HG02981 (cell line): ENCODE results near the gene SLC35F4.
A peak's percentile ranks its signal among the peaks of the same experiment; 100 is the strongest.

Source experiments
- ATAC-seq: cut with Tn5 transposase; IDR thresholded peaks from one replicate; pipeline ENCODE4 v1.9.1; 2021; ENCODE audit warnings: mild to moderate bottlenecking, moderate library complexity; ENCODE audit not compliant: unreplicated experiment

Gene SLC35F4

GRCh38 chr14:57549765-57550420 is 316.0 kb downstream of the SLC35F4 start:
- peak; percentile 58 for ATAC-seq

GRCh38 chr14:57549016-57549564 is 316.8 kb downstream of the SLC35F4 start:
- no peak for ATAC-seq

GRCh38 chr14:57547131-57547530 is 318.8 kb downstream of the SLC35F4 start:
- no peak for ATAC-seq

GRCh38 chr14:57533214-57533613 is 332.7 kb downstream of the SLC35F4 start:
- ATAC-seq = peak; percentile 61

GRCh38 chr14:57530571-57530970 is 335.3 kb downstream of the SLC35F4 start:
- ATAC-seq = no peak

- no peak for ATAC-seq
These were observed 338.9 kb downstream of the SLC35F4 start for GRCh38 chr14:57526942-57527341.

GRCh38 chr14:57519043-57519442 is 346.8 kb downstream of the SLC35F4 start:
- no peak for ATAC-seq
